ENCODE data around the gene CYBC1.

Gene CYBC1

GRCh38 chr17:82414548-82415281, 35.8 kb downstream of the CYBC1 start (continued):
- TF ChIP-seq ZNF341 (tag by site-specific recombination; IDR thresholded peaks at IDR 0.05; ENCODE audit: low read depth) (0 out of 2 replicates have a peak, but pooled peaks have one; percentile 29), ZNF692 (tag by site-specific recombination; IDR thresholded peaks at IDR 0.05) (no peak), ZNF555 (tag by site-specific recombination; conservative IDR thresholded peaks at IDR 0.05) (no peak), PRDM1 (tag by site-specific recombination; IDR thresholded peaks at IDR 0.05) (peak; percentile 18; the same call in 1 of the 2 replicates), ZNF433 (tag by site-specific recombination; IDR thresholded peaks at IDR 0.05; ENCODE audit: low read depth) (no peak), ZNF621 (tag by site-specific recombination; IDR thresholded peaks at IDR 0.05) (no peak), INSM2 (tag by site-specific recombination; IDR thresholded peaks at IDR 0.05) (no peak), ZEB2 (tag by site-specific recombination; IDR thresholded peaks at IDR 0.05) (peak; percentile 69), ZNF335 (tag by site-specific recombination; conservative IDR thresholded peaks at IDR 0.05) (peak; percentile 33; the same call in 1 of the 2 replicates), GFI1B (tag by site-specific recombination; IDR thresholded peaks at IDR 0.05) (no peak), IKZF3 (tag by site-specific recombination; IDR thresholded peaks at IDR 0.05) (no peak), ZNF623 (tag by site-specific recombination; IDR thresholded peaks at IDR 0.05) (no peak), ZNF140 (tag by site-specific recombination; IDR thresholded peaks at IDR 0.05) (no peak), KLF16 (tag by site-specific recombination; IDR thresholded peaks at IDR 0.05) (no peak), KLF1 (tag by site-specific recombination; IDR thresholded peaks at IDR 0.05) (no peak)
- TF ChIP-seq, protein P1, sequence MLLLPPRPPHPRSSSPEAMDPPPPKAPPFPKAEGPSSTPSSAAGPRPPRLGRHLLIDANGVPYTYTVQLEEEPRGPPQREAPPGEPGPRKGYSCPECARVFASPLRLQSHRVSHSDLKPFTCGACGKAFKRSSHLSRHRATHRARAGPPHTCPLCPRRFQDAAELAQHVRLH (tag by site-specific recombination; IDR thresholded peaks at IDR 0.05) = no peak
- TF ChIP-seq, protein P2, sequence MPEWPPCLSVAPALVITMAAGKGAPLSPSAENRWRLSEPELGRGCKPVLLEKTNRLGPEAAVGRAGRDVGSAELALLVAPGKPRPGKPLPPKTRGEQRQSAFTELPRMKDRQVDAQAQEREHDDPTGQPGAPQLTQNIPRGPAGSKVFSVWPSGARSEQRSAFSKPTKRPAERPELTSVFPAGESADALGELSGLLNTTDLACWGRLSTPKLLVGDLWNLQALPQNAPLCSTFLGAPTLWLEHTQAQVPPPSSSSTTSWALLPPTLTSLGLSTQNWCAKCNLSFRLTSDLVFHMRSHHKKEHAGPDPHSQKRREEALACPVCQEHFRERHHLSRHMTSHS (tag by site-specific recombination; IDR thresholded peaks at IDR 0.05) = no peak
- TF ChIP-seq, protein P3, sequence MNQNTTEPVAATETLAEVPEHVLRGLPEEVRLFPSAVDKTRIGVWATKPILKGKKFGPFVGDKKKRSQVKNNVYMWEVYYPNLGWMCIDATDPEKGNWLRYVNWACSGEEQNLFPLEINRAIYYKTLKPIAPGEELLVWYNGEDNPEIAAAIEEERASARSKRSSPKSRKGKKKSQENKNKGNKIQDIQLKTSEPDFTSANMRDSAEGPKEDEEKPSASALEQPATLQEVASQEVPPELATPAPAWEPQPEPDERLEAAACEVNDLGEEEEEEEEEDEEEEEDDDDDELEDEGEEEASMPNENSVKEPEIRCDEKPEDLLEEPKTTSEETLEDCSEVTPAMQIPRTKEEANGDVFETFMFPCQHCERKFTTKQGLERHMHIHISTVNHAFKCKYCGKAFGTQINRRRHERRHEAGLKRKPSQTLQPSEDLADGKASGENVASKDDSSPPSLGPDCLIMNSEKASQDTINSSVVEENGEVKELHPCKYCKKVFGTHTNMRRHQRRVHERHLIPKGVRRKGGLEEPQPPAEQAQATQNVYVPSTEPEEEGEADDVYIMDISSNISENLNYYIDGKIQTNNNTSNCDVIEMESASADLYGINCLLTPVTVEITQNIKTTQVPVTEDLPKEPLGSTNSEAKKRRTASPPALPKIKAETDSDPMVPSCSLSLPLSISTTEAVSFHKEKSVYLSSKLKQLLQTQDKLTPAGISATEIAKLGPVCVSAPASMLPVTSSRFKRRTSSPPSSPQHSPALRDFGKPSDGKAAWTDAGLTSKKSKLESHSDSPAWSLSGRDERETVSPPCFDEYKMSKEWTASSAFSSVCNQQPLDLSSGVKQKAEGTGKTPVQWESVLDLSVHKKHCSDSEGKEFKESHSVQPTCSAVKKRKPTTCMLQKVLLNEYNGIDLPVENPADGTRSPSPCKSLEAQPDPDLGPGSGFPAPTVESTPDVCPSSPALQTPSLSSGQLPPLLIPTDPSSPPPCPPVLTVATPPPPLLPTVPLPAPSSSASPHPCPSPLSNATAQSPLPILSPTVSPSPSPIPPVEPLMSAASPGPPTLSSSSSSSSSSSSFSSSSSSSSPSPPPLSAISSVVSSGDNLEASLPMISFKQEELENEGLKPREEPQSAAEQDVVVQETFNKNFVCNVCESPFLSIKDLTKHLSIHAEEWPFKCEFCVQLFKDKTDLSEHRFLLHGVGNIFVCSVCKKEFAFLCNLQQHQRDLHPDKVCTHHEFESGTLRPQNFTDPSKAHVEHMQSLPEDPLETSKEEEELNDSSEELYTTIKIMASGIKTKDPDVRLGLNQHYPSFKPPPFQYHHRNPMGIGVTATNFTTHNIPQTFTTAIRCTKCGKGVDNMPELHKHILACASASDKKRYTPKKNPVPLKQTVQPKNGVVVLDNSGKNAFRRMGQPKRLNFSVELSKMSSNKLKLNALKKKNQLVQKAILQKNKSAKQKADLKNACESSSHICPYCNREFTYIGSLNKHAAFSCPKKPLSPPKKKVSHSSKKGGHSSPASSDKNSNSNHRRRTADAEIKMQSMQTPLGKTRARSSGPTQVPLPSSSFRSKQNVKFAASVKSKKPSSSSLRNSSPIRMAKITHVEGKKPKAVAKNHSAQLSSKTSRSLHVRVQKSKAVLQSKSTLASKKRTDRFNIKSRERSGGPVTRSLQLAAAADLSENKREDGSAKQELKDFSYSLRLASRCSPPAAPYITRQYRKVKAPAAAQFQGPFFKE (tag by site-specific recombination; IDR thresholded peaks at IDR 0.05; ENCODE audit: borderline replicate concordance) = no peak
- TF ChIP-seq, protein P4, sequence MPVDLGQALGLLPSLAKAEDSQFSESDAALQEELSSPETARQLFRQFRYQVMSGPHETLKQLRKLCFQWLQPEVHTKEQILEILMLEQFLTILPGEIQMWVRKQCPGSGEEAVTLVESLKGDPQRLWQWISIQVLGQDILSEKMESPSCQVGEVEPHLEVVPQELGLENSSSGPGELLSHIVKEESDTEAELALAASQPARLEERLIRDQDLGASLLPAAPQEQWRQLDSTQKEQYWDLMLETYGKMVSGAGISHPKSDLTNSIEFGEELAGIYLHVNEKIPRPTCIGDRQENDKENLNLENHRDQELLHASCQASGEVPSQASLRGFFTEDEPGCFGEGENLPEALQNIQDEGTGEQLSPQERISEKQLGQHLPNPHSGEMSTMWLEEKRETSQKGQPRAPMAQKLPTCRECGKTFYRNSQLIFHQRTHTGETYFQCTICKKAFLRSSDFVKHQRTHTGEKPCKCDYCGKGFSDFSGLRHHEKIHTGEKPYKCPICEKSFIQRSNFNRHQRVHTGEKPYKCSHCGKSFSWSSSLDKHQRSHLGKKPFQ (tag by site-specific recombination; IDR thresholded peaks at IDR 0.05) = no peak
- TF ChIP-seq, protein P5, sequence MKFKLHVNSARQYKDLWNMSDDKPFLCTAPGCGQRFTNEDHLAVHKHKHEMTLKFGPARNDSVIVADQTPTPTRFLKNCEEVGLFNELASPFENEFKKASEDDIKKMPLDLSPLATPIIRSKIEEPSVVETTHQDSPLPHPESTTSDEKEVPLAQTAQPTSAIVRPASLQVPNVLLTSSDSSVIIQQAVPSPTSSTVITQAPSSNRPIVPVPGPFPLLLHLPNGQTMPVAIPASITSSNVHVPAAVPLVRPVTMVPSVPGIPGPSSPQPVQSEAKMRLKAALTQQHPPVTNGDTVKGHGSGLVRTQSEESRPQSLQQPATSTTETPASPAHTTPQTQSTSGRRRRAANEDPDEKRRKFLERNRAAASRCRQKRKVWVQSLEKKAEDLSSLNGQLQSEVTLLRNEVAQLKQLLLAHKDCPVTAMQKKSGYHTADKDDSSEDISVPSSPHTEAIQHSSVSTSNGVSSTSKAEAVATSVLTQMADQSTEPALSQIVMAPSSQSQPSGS (tag by site-specific recombination; IDR thresholded peaks at IDR 0.05; ENCODE audit: low read depth) = no peak
- TF ChIP-seq, protein P6, sequence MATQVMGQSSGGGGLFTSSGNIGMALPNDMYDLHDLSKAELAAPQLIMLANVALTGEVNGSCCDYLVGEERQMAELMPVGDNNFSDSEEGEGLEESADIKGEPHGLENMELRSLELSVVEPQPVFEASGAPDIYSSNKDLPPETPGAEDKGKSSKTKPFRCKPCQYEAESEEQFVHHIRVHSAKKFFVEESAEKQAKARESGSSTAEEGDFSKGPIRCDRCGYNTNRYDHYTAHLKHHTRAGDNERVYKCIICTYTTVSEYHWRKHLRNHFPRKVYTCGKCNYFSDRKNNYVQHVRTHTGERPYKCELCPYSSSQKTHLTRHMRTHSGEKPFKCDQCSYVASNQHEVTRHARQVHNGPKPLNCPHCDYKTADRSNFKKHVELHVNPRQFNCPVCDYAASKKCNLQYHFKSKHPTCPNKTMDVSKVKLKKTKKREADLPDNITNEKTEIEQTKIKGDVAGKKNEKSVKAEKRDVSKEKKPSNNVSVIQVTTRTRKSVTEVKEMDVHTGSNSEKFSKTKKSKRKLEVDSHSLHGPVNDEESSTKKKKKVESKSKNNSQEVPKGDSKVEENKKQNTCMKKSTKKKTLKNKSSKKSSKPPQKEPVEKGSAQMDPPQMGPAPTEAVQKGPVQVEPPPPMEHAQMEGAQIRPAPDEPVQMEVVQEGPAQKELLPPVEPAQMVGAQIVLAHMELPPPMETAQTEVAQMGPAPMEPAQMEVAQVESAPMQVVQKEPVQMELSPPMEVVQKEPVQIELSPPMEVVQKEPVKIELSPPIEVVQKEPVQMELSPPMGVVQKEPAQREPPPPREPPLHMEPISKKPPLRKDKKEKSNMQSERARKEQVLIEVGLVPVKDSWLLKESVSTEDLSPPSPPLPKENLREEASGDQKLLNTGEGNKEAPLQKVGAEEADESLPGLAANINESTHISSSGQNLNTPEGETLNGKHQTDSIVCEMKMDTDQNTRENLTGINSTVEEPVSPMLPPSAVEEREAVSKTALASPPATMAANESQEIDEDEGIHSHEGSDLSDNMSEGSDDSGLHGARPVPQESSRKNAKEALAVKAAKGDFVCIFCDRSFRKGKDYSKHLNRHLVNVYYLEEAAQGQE (tag by site-specific recombination; IDR thresholded peaks at IDR 0.05) = peak; percentile 100
